Smooth muscle cell (in vitro differentiated cells): ENCODE measurements around the gene AFM. TPM values are rescaled to one million over a fixed set of nuclear protein-coding genes. Genes with fewer than 3 reads are reported as not detected.
"Not testable (repeated sequence)": the region's sequence is repeated elsewhere in the genome, so short reads cannot be mapped to it uniquely, and the experiment has no call there.

ENCODE experiments used
- DNase-seq: peaks from one replicate; lab custom pipeline; 2025; ENCODE audit not compliant: unreplicated experiment; lab: John Stamatoyannopoulos, UW
- H2AFZ ChIP-seq: fragments of 200-600 bp; sonication (generic); 2 replicates; pipeline ENCODE4 v1.6.0; 2016; ENCODE audit warnings: antibody characterized with exemption, low read depth, mild to moderate bottlenecking
- H3F3A ChIP-seq: fragments of 200-600 bp; sonication (generic); 2 replicates; pipeline ENCODE4 v1.6.0; 2017; ENCODE audit warnings: antibody characterized with exemption, low read depth
- H3K27ac ChIP-seq: fragments of 200-600 bp; sonication (generic); 2 replicates; pipeline ENCODE4 v1.5.1; 2016; ENCODE audit warnings: low read depth, mild to moderate bottlenecking
- H3K27me3 ChIP-seq: fragments of 200-600 bp; sonication (generic); 2 replicates; pipeline ENCODE4 v1.6.1; 2016; ENCODE audit warnings: low read depth, mild to moderate bottlenecking
- H3K36me3 ChIP-seq: fragments of 200-600 bp; sonication (generic); 2 replicates; pipeline ENCODE4 v1.5.1; 2016; ENCODE audit warnings: low read depth
- H3K4me1 ChIP-seq: fragments of 200-600 bp; sonication (generic); 2 replicates; pipeline ENCODE4 v1.5.1; 2016; ENCODE audit warnings: low read depth
- H3K4me2 ChIP-seq: fragments of 200-600 bp; sonication (generic); 2 replicates; pipeline ENCODE4 v1.6.0; 2016; ENCODE audit warnings: mild to moderate bottlenecking
- H3K4me3 ChIP-seq: fragments of 200-600 bp; sonication (generic); 2 replicates; pipeline ENCODE4 v1.5.1; 2016; ENCODE audit warnings: mild to moderate bottlenecking
- H3K79me2 ChIP-seq: fragments of 200-600 bp; sonication (generic); 2 replicates; pipeline ENCODE4 v1.6.0; 2016; ENCODE audit warnings: low read depth, mild to moderate bottlenecking
- H3K9ac ChIP-seq: fragments of 200-600 bp; sonication (generic); 2 replicates; pipeline ENCODE4 v1.6.0; 2016; ENCODE audit warnings: low read depth
- H3K9me3 ChIP-seq: fragments of 200-600 bp; sonication (generic); replicated peaks from 2 replicates; pipeline ENCODE4 v1.5.1; 2016; ENCODE audit warnings: low read depth
- H4K20me1 ChIP-seq: fragments of 200-600 bp; sonication (generic); 2 replicates; pipeline ENCODE4 v1.6.0; 2016; ENCODE audit warnings: low read depth
- WGBS: methylation state at CpG from one replicate; pipeline ENCODE4 v1.1.7; 2016; ENCODE audit warnings: low lambda C conversion rate; 5-methylcytosine and 5-hydroxymethylcytosine counted together
- polyA plus RNA-seq: library from polyadenylated mRNA; unstranded; fragments of >200 nt; fragmentation: Nextera tagmentation; extraction: Ambion mirVana; gene quantifications from 2 replicates; pipeline ENCODE4 v1.2.1, GENCODE V29; 2016
- total RNA-seq: library from RNA; depleted of rRNA; stranded (reverse); fragments of >200 nt; gene quantifications from 2 replicates; pipeline ENCODE4 v1.2.3, GENCODE V29; 2014
- TF ChIP-seq, protein P1 (sequence below): fragments of 200-600 bp; sonication (generic); IDR thresholded peaks from 2 replicates; pipeline ENCODE4 v1.5.1; 2017; ENCODE audit warnings: borderline replicate concordance, mild to moderate bottlenecking, antibody characterized with exemption; ENCODE audit not compliant: insufficient read depth, poor library complexity, severe bottlenecking

AFM gene
- total and polyA plus RNA-seq, 2 experiments from 2014 or later: not detected

DNA sequence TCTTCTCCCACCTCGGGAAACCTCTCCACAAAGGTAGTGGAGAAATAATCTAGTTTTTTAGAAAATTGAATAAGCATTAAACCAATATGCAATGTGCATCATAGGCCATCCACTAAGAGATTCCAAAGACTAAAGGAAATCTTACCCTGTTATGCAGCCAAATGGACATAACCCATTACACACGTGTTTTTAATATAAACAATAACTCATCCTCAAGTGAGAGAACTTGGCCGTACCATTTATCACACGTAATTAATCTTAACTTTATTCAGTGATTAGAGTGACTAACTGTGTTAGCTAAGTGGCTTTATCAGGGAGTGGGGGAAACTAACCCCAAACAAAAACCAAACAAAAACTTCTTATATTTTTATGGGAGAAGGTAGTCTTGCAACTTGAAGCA is 57.8 kb downstream of the AFM start:
- H3K27me3 ChIP-seq: no peaks in the 10 kb centered on the region
- 73% methylated on average over 4 of the region's 4 CpGs for WGBS
- H3K9me3 ChIP-seq: no peaks in the 10 kb centered on the region
- TF ChIP-seq, protein P1, sequence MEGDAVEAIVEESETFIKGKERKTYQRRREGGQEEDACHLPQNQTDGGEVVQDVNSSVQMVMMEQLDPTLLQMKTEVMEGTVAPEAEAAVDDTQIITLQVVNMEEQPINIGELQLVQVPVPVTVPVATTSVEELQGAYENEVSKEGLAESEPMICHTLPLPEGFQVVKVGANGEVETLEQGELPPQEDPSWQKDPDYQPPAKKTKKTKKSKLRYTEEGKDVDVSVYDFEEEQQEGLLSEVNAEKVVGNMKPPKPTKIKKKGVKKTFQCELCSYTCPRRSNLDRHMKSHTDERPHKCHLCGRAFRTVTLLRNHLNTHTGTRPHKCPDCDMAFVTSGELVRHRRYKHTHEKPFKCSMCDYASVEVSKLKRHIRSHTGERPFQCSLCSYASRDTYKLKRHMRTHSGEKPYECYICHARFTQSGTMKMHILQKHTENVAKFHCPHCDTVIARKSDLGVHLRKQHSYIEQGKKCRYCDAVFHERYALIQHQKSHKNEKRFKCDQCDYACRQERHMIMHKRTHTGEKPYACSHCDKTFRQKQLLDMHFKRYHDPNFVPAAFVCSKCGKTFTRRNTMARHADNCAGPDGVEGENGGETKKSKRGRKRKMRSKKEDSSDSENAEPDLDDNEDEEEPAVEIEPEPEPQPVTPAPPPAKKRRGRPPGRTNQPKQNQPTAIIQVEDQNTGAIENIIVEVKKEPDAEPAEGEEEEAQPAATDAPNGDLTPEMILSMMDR: no peak
- no peaks in the 10 kb centered on the region for H3K4me1 ChIP-seq
- DNase-seq: no peak
- H3K36me3 ChIP-seq: no peaks in the 10 kb centered on the region
- H4K20me1 ChIP-seq: no peaks in the 10 kb centered on the region
- no peak overlapping the region for H3K4me3 ChIP-seq
- no peaks in the 10 kb centered on the region for H3K79me2 ChIP-seq
- H2AFZ ChIP-seq: no peak overlapping the region
- H3F3A ChIP-seq: peaks cover 9% of the 10 kb centered on the region
- no peak overlapping the region for H3K27ac ChIP-seq
- no peak overlapping the region for H3K4me2 ChIP-seq
- H3K9ac ChIP-seq: no peak overlapping the region

DNA sequence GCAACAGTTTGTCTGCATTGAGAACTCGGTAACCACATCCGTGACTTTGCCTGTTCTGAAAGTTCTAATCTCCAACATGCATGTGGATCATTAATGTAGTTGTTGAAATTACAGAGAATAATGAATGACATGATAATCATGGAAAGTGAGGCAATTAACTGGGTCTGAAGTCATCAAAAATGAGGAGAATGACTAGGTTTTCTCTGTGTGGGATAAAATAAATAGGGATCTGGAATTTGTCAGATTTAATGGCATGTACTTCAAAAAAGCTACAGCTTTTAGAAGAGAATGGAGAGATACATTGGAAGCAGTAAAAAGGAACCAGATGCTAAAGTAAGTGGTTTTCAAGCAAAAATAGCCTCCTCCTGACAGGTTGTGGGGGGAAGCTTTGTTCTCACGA is 59.3 kb downstream of the AFM start:
- H4K20me1 ChIP-seq: no peaks in the 10 kb centered on the region
- H3K27ac ChIP-seq: no peak overlapping the region
- H3K4me1 ChIP-seq: no peaks in the 10 kb centered on the region
- peaks cover 9% of the 10 kb centered on the region for H3F3A ChIP-seq
- H3K4me3 ChIP-seq: no peak overlapping the region
- H3K79me2 ChIP-seq: no peaks in the 10 kb centered on the region
- no peak overlapping the region for H3K9ac ChIP-seq
- TF ChIP-seq, protein P1: no peak
- no peaks in the 10 kb centered on the region for H3K9me3 ChIP-seq
- no peaks in the 10 kb centered on the region for H3K27me3 ChIP-seq
- H3K4me2 ChIP-seq: no peak overlapping the region
- 64% methylated on average over 3 of the region's 3 CpGs for WGBS
- H2AFZ ChIP-seq: no peak overlapping the region
- DNase-seq: no peak
- H3K36me3 ChIP-seq: no peaks in the 10 kb centered on the region

DNA sequence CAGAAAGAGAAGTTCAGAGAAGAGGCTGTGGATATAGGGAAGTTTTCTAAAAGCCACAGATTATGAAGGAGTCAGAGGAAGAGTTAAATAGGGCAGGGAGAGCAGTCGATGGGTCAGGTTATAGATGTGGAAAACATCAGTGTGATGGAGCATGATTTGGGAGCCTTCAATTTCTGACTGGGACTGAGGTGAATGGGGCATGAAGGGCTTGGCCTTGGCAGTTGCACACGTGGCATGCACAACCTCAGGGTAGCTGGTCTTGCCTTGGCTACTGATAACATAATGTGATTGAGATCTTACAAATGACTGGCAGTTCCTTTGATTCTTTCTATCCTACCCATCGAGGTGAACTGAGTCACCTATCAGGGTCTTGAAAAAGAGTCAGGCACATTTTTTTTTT is 59.7 kb downstream of the AFM start:
- Histone ChIP-seq H3K4me2 (no peak overlapping the region), H3K4me3 (no peak overlapping the region), H3K9me3 (no peaks in the 10 kb centered on the region), H3F3A (peaks cover 7% of the 10 kb centered on the region), H4K20me1 (no peaks in the 10 kb centered on the region), H3K79me2 (no peaks in the 10 kb centered on the region), H3K4me1 (no peaks in the 10 kb centered on the region), H3K27me3 (no peaks in the 10 kb centered on the region), H3K27ac (no peak overlapping the region), H3K36me3 (no peaks in the 10 kb centered on the region), H2AFZ (no peak overlapping the region), H3K9ac (no peak overlapping the region)
- DNase-seq: no peak
- 83% methylated on average over 3 of the region's 3 CpGs for WGBS
- TF ChIP-seq, protein P1: no peak

DNA sequence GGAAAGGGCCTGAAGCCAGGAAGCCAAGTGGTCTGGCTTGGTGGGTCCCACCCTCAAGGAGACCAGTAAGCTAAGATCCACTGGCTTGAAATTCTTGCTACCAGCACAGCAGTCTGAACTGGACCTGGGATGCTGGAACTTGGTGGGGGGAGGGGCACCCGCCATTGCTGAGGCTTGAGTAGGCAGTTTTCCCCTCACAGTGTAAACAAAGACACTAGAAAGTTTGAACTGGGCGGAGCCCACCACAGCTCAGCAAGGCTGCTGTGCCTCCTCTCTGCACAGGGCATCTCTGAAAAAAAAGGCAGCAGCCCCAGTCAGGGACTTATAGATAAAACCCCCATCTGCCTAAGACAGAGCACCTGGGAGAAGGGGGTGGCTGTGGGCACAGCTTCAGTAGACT is 63.1 kb downstream of the AFM start:
- Histone ChIP-seq H3K4me3 (no peak overlapping the region), H3K27ac (no peak overlapping the region), H4K20me1 (no peaks in the 10 kb centered on the region), H3K4me2 (no peak overlapping the region), H3K4me1 (no peaks in the 10 kb centered on the region), H3K36me3 (no peaks in the 10 kb centered on the region), H3K27me3 (no peaks in the 10 kb centered on the region), H3K79me2 (no peaks in the 10 kb centered on the region), H2AFZ (no peak overlapping the region), H3F3A (no peaks in the 10 kb centered on the region), H3K9ac (no peak overlapping the region), H3K9me3 (no peaks in the 10 kb centered on the region)
- no peak for DNase-seq
- TF ChIP-seq, protein P1: no peak
- 82% methylated on average over 2 of the region's 2 CpGs for WGBS

DNA sequence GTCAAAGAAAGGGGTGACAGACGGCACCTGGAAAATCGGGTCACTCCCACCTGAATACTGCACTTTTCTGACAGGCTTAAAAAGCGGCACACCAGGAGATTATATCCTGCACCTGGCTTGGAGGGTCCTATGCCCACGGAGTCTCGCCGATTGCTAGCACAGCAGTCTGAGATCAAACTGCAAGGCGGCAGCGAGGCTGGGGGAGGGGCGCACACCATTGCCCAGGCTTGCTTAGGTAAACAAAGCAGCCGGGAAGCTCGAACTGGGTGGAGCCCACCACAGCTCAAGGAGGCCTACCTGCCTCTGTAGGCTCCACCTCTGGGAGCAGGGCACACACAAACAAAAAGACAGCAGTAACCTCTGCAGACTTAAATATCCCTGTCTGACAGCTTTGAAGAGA is 69.3 kb downstream of the AFM start:
- H4K20me1 ChIP-seq, H2AFZ ChIP-seq, H3K79me2 ChIP-seq, H3K4me2 ChIP-seq, H3K36me3 ChIP-seq, H3K27me3 ChIP-seq, H3K4me1 ChIP-seq, H3K9ac ChIP-seq, DNase-seq, H3F3A ChIP-seq, H3K4me3 ChIP-seq, H3K27ac ChIP-seq, H3K9me3 ChIP-seq: not testable (repeated sequence)
- WGBS: 95% methylated on average over 10 of the region's 11 CpGs
